Immature natural killer cell (primary cell): ENCODE data around the gene CEP170. TPM values are rescaled to one million over a fixed set of nuclear protein-coding genes. Genes with fewer than 3 reads are reported as not detected.
A peak's percentile ranks its signal among the peaks of the same experiment; 100 is the strongest.

ENCODE experiments used
- DNase-seq, 3 donors: peaks; one replicate each; pipeline ENCODE4 v3.0.0; 2022; ENCODE audit warnings: mixed read lengths in 1 of 3
- H3K27ac Mint-ChIP-seq, 6 donors: one replicate each; pipeline ENCODE4 v1.8.0; 2020; ENCODE audit warnings: mixed read lengths in 6 of 6, mild to moderate bottlenecking in 5 of 6, inconsistent platforms in 4 of 6, moderate library complexity in 3 of 6
- H3K27me3 Mint-ChIP-seq, 3 donors: one replicate each; pipeline ENCODE4 v1.8.0; 2020 to 2021; ENCODE audit warnings: low read depth in 3 of 3, mild to moderate bottlenecking in 3 of 3, mixed read lengths in 3 of 3, moderate library complexity in 3 of 3, inconsistent platforms in 1 of 3
- H3K36me3 Mint-ChIP-seq, 3 donors: one replicate each; pipeline ENCODE4 v1.8.0; 2020; ENCODE audit warnings: mixed read lengths in 3 of 3, inconsistent platforms in 2 of 3, mild to moderate bottlenecking in 2 of 3
- H3K4me1 Mint-ChIP-seq, 2 donors: one replicate each; pipeline ENCODE4 v1.8.0; 2020; ENCODE audit warnings: inconsistent platforms in 2 of 2, mild to moderate bottlenecking in 2 of 2, mixed read lengths in 2 of 2, moderate library complexity in 1 of 2
- H3K4me3 Mint-ChIP-seq, 5 donors: one replicate each; pipeline ENCODE4 v1.8.0; 2020; ENCODE audit warnings: mild to moderate bottlenecking in 5 of 5, mixed read lengths in 5 of 5, inconsistent platforms in 3 of 5, moderate library complexity in 3 of 5
- H3K9me3 Mint-ChIP-seq, 6 donors: one replicate each; pipeline ENCODE4 v1.8.0; 2020; ENCODE audit warnings: mild to moderate bottlenecking in 6 of 6, mixed read lengths in 6 of 6, inconsistent platforms in 4 of 6, moderate library complexity in 3 of 6
- polyA plus RNA-seq, 3 donors: library from polyadenylated mRNA; unstranded; fragments of 300-500 nt; fragmentation: Illumina TruSeq; gene quantifications; one replicate each; pipeline ENCODE4 v1.2.3, GENCODE V29; 2021

CEP170 gene
- polyA plus RNA-seq, 3 donors from 2014 or later = 2.8 to 8.0 (median 2.8) TPM

GRCh38 chr1:243275316-243275715, 20.2 kb upstream of the CEP170 start:
- H3K9me3 Mint-ChIP-seq = no peaks in the 10 kb centered on the region
- H3K36me3 Mint-ChIP-seq = peaks cover 9 to 55% (median 43%) of the 10 kb centered on the region in 3 donors
- H3K27ac Mint-ChIP-seq = no peak overlapping the region
- peaks cover 2 to 12% of the 10 kb centered on the region in 2 donors for H3K4me1 Mint-ChIP-seq
- no peak overlapping the region for H3K4me3 Mint-ChIP-seq
- no peak for DNase-seq
- no peaks in the 10 kb centered on the region for H3K27me3 Mint-ChIP-seq

- Mint-ChIP-seq H3K9me3 (no peaks in the 10 kb centered on the region), H3K4me3 (no peak overlapping the region), H3K4me1 (peaks cover 7 to 23% of the 10 kb centered on the region in 2 donors), H3K27ac (no peak overlapping the region), H3K27me3 (peaks cover 0 to under 1% (median 0%) of the 10 kb centered on the region in 3 donors), H3K36me3 (peaks cover 9 to 49% (median 40%) of the 10 kb centered on the region in 3 donors)
- no peak for DNase-seq
Observed at GRCh38 chr1:243273945-243274344, 18.9 kb upstream of the CEP170 start.

GRCh38 chr1:243273506-243273905, 18.4 kb upstream of the CEP170 start:
- H3K4me1 Mint-ChIP-seq = peaks cover 8 to 27% of the 10 kb centered on the region in 2 donors
- DNase-seq = no peak
- H3K27ac Mint-ChIP-seq = no peak overlapping the region
- no peak overlapping the region for H3K4me3 Mint-ChIP-seq
- peaks cover 9 to 48% (median 39%) of the 10 kb centered on the region in 3 donors for H3K36me3 Mint-ChIP-seq
- no peaks in the 10 kb centered on the region for H3K9me3 Mint-ChIP-seq
- peaks cover 0 to 1% (median 0%) of the 10 kb centered on the region in 3 donors for H3K27me3 Mint-ChIP-seq

- no peak overlapping the region for H3K4me3 Mint-ChIP-seq
- H3K27me3 Mint-ChIP-seq = peaks cover 0 to 1% (median 0%) of the 10 kb centered on the region in 3 donors
- H3K9me3 Mint-ChIP-seq = no peaks in the 10 kb centered on the region
- peaks cover 10 to 27% of the 10 kb centered on the region in 2 donors for H3K4me1 Mint-ChIP-seq
- DNase-seq = no peak
- H3K27ac Mint-ChIP-seq = no peak overlapping the region
- peaks cover 13 to 41% (median 40%) of the 10 kb centered on the region in 3 donors for H3K36me3 Mint-ChIP-seq
Observed at GRCh38 chr1:243272401-243272800, 17.3 kb upstream of the CEP170 start.

- Mint-ChIP-seq H3K4me1 (peaks cover 10 to 27% of the 10 kb centered on the region in 2 donors), H3K4me3 (no peak overlapping the region), H3K27me3 (peaks cover 0 to 1% (median 0%) of the 10 kb centered on the region in 3 donors), H3K36me3 (peaks cover 13 to 38% (median 37%) of the 10 kb centered on the region in 3 donors), H3K27ac (no peak overlapping the region), H3K9me3 (no peaks in the 10 kb centered on the region)
- no peak for DNase-seq
Observed at GRCh38 chr1:243271996-243272395, 16.9 kb upstream of the CEP170 start.

GRCh38 chr1:243270097-243270864, 15.2 kb upstream of the CEP170 start:
- peaks cover 11 to 26% (median 24%) of the 10 kb centered on the region in 3 donors for H3K36me3 Mint-ChIP-seq
- peaks cover 10 to 27% of the 10 kb centered on the region in 2 donors for H3K4me1 Mint-ChIP-seq
- DNase-seq = no peak
- no peak overlapping the region for H3K27ac Mint-ChIP-seq
- H3K27me3 Mint-ChIP-seq = peaks cover 0 to 1% (median 0%) of the 10 kb centered on the region in 3 donors
- H3K4me3 Mint-ChIP-seq = no peak overlapping the region
- no peaks in the 10 kb centered on the region for H3K9me3 Mint-ChIP-seq

GRCh38 chr1:243269461-243269801, 14.3 kb upstream of the CEP170 start:
- H3K27ac Mint-ChIP-seq = no peak overlapping the region
- H3K36me3 Mint-ChIP-seq = peaks cover 4 to 18% (median 17%) of the 10 kb centered on the region in 3 donors
- H3K4me3 Mint-ChIP-seq = no peak overlapping the region
- DNase-seq = no peak
- H3K9me3 Mint-ChIP-seq = no peaks in the 10 kb centered on the region
- H3K27me3 Mint-ChIP-seq = peaks cover 0 to 1% (median 0%) of the 10 kb centered on the region in 3 donors
- peaks cover 10 to 27% of the 10 kb centered on the region in 2 donors for H3K4me1 Mint-ChIP-seq

GRCh38 chr1:243268751-243269460, 13.8 kb upstream of the CEP170 start:
- no peak overlapping the region for H3K4me3 Mint-ChIP-seq
- no peak overlapping the region for H3K27ac Mint-ChIP-seq

GRCh38 chr1:243267914-243268653, 13.0 kb upstream of the CEP170 start:
- H3K4me1 Mint-ChIP-seq = peaks cover 8 to 20% of the 10 kb centered on the region in 2 donors
- peaks cover 4 to 10% (median 10%) of the 10 kb centered on the region in 3 donors for H3K36me3 Mint-ChIP-seq
- peaks cover 0 to 1% (median 0%) of the 10 kb centered on the region in 3 donors for H3K27me3 Mint-ChIP-seq
- DNase-seq = no peak
- H3K9me3 Mint-ChIP-seq = no peaks in the 10 kb centered on the region
- no peak overlapping the region for H3K4me3 Mint-ChIP-seq
- peak overlapping the region in 1 of 6 donors; percentile 64 for H3K27ac Mint-ChIP-seq

More at GRCh38 chr1:243268751-243269460, 13.8 kb upstream of the CEP170 start:
- Mint-ChIP-seq H3K9me3 (no peaks in the 10 kb centered on the region), H3K27me3 (peaks cover 0 to 1% (median 0%) of the 10 kb centered on the region in 3 donors), H3K36me3 (peaks cover 4 to 16% (median 14%) of the 10 kb centered on the region in 3 donors), H3K4me1 (peaks cover 9 to 23% of the 10 kb centered on the region in 2 donors)
- DNase-seq = no peak

- peaks cover 8 to 20% of the 10 kb centered on the region in 2 donors for H3K4me1 Mint-ChIP-seq
- H3K9me3 Mint-ChIP-seq = no peaks in the 10 kb centered on the region
- no peak overlapping the region for H3K4me3 Mint-ChIP-seq
- H3K27me3 Mint-ChIP-seq = peaks cover 0 to 1% (median 0%) of the 10 kb centered on the region in 3 donors
- DNase-seq = no peak
- no peak overlapping the region for H3K27ac Mint-ChIP-seq
- H3K36me3 Mint-ChIP-seq = peaks cover 4 to 10% (median 8%) of the 10 kb centered on the region in 3 donors
Observed at GRCh38 chr1:243267471-243267880, 12.4 kb upstream of the CEP170 start.

- no peak overlapping the region for H3K4me3 Mint-ChIP-seq
- peaks cover 5 to 12% (median 5%) of the 10 kb centered on the region in 3 donors for H3K36me3 Mint-ChIP-seq
- H3K9me3 Mint-ChIP-seq = no peaks in the 10 kb centered on the region
- H3K27me3 Mint-ChIP-seq = peaks cover 0 to 2% (median 0%) of the 10 kb centered on the region in 3 donors
- no peak overlapping the region for H3K27ac Mint-ChIP-seq
- no peak for DNase-seq
- peaks cover 8 to 20% of the 10 kb centered on the region in 2 donors for H3K4me1 Mint-ChIP-seq
Observed at GRCh38 chr1:243266231-243266630, 11.2 kb upstream of the CEP170 start.

- H3K27ac Mint-ChIP-seq = no peak overlapping the region
- no peak for DNase-seq
- H3K4me3 Mint-ChIP-seq = no peak overlapping the region
- no peaks in the 10 kb centered on the region for H3K9me3 Mint-ChIP-seq
- H3K27me3 Mint-ChIP-seq = peaks cover 0 to 4% (median 3%) of the 10 kb centered on the region in 3 donors
- H3K4me1 Mint-ChIP-seq = peaks cover 5 to 9% of the 10 kb centered on the region in 2 donors
- H3K36me3 Mint-ChIP-seq = peaks cover 0 to 11% (median 9%) of the 10 kb centered on the region in 3 donors
Observed at GRCh38 chr1:243264717-243265116, 9.6 kb upstream of the CEP170 start.

GRCh38 chr1:243261390-243261789, 6.3 kb upstream of the CEP170 start:
- Mint-ChIP-seq H3K4me1 (peaks cover 2 to 3% of the 10 kb centered on the region in 2 donors), H3K36me3 (peaks cover 0 to 5% (median 5%) of the 10 kb centered on the region in 3 donors), H3K27ac (no peak overlapping the region), H3K27me3 (peaks cover 2 to 3% (median 3%) of the 10 kb centered on the region in 3 donors), H3K9me3 (no peaks in the 10 kb centered on the region), H3K4me3 (no peak overlapping the region)
- no peak for DNase-seq
